GM21390 (cell line): ENCODE data around the gene IQCF5.
"Not testable (repeated sequence)": the region's sequence is repeated elsewhere in the genome, so short reads cannot be mapped to it uniquely, and the experiment has no call there.

Source experiments
- ATAC-seq: cut with Tn5 transposase; IDR thresholded peaks from one replicate; pipeline ENCODE4 v1.9.1; 2021; ENCODE audit not compliant: unreplicated experiment

The IQCF5 gene

DNA sequence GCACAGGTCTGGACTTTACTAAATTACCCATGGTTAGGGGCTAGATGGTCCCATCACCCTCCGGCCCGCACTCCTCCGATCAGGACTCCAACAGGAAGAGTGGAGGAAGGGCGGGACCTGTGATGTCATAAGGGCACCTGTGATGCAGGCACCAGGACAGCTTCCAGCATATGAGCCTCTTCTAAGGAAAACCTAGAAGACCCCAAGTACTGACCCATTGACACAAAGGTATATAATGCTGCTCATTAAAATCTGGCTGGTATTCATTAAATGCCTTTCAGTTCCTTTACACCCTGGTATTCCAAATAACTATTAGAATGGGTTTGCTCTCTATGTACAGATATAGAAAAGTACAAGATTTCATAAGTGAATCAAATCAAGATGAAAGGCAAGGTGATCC, at the start of gene IQCF5:
IQCF5 (minus strand) TSS at position 101 of the 400 bp plus-strand sequence; CDS start at position 31, 70 bp downstream.
- no peak for ATAC-seq

DNA sequence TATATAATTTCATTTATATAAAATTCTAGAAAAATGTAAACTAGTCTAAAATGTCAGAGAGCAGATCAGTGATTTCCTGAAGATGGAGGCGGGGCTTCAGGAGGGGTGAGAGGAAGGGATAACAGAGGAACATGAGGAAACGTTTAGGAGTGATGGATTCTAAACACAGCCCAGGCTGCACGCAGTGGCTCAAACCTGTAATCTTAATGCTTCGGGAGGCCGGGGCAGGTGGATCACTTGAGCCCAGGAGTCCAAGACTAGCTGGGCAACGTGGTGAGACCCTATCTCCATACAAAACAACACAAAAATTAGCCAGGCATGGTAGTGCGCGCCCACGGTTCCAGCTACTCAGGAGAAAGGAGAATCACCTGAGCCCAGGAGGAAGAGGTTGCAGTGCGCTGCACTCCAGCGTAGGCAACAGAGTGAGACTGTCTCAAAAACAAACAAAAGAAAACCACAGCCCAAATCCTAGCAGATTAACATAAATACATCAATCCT, 45.7 kb upstream of the IQCF5 start:
- no peak for ATAC-seq

DNA sequence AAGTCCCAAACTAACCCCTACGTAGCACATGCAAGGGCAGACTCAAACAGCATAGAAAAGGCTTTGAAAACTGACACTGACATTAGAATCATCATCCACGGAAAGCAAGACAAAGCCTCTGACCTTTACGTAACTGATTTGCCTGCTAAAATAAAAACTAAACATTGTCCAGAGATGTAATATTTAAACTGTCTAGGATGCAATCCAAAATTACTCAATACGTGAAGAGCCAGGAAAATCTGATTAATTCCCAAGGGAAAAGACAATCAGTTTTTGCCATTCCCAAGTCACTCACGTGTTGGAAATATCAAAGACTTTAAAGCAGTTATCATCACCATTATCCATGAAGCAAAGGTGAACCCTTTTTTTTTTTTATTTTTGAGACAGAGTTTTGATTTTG, 41.0 kb upstream of the IQCF5 start:
- no peak for ATAC-seq

DNA sequence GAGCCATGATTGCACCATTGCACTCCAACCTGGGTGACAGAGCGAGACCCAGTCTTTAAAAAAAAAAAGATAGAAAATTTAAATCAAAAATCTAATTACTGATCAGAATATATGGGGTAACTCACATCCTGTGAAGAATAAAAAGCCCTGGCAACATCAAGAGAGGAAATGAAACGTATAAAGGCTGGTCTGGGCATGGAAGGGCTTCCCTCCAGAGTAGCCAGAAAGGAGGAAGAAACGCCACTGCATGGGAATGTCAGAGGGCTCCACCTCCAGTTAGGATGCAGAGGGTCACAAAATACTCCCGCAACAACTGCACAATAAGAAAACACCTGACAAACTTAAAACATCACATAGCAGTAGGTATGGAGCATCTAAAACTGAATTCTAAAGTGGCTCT, 32.6 kb upstream of the IQCF5 start:
- ATAC-seq = no peak

DNA sequence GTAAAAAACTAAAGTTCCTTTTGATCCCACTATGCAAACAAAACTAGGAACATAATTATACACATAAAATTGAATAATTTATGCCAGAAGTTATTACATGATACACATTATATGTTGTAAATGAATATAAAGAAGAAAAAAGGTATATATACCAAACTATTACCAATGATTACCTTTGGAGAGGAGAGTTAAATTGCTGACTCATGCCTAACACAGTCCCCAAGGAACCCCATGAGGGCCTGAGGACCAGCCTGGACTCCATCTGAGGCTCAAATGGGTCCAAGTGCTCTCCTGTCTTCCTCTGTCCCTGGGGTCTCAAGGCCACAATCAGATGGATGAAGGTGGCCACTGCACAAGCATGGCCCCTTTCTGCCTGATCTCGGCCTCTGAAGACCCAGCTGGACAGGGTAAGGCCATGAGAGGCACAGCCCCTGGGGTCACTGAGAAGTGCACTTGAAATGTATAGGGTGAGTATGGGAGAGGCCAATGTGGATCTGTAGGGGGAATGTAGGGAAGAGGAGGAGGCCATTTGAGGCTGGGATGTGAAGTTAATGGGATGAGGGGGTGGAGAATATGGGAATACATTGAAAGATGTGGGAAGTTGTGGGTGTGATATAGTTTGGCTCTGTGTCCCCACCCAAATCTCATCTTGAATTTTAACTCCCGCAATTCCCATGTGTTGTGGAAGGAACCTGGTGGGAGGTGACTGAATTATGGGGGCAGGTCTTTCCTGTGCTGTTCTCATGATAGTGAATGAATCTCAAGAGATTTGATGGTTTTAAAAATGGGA, 28.8 kb upstream of the IQCF5 start:
- ATAC-seq = no peak

DNA sequence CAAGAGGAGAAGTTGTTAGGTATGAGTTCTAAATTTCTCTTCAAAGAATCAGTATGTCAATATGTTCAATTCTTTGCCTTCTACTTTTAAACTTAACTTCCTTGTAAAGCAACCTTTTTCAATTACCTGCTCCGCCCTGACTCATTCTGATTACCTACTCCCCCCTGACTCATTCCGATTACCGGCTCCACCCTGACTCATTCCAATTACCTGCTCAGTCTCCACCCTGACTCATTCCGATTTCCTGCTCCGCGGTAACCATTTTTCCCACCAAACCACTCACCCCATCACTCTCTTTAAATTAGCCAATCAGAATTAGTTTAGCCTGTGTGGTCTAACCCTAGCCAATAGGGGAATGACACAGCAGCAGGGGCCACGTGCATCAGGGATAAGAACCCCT, 27.0 kb upstream of the IQCF5 start:
- ATAC-seq = not testable (repeated sequence)

DNA sequence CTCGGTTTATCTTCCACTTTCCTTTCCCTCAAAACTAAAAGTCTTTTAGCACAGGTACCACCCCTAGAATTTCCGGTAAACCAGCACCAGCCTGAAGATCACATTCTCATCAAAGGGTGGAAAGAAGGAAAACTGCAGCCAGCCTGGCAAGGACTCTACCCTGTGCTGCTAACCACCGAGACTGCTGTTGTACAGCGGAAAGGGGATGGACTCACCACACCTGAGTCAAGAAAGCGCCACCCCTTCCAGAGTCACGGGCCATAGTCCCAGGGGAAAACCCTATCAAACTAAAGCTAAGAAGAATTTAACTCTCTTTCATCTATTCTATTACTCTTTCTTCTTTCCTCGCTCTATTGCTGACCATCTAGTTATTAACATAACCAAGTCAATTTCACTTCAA, 24.6 kb upstream of the IQCF5 start:
- not testable (repeated sequence) for ATAC-seq

DNA sequence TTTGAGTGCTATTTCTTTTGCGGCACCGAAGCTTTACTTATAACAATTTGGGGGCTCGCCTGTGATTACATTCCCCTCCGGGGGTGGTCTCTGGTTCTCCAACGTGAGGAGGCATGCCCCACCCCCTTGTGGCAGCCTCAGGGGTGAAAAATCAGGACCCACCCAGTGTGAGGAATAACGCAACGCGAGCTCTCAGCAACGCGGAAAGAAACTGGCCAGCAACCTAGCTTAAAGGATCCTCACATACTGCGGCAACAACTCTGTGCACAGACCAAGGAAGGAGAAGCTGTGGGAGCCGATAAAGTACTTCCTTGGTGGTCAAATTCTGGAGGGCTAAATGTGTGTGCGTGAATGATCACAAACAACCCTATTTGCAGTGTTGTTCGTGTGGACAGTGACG, 22.0 kb upstream of the IQCF5 start:
- no peak for ATAC-seq

DNA sequence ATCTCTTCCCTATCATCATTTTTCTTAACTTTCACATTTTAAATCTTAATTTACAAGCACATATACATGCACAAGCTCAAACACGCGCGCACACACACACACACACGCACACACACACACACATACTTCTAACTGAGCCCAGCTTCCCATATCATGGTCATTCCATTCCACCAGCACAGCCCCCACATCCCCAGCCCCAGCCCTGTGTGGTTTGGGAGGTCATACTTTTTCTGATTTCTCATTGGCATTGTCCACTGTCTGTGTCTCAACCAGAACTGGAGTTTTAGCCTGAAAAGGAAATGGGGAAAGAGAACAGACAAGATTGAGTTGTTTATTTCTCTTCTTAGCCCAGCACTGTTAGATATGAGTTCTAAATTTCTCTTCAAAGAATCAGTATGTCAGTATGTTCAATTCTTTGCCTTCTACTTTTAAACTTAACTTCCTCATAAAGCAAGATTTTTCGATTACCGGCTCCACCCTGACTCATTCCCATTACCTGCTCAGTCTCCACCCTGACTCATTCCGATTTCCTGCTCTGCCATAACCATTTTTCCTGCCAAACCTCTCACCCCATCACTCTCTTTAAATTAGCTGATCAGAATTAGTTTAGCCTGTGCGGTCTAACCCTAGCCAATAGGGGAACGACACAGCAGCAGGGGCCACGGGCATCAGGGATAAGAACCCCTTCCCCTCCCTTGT, 21.4 kb upstream of the IQCF5 start:
- no peak for ATAC-seq

DNA sequence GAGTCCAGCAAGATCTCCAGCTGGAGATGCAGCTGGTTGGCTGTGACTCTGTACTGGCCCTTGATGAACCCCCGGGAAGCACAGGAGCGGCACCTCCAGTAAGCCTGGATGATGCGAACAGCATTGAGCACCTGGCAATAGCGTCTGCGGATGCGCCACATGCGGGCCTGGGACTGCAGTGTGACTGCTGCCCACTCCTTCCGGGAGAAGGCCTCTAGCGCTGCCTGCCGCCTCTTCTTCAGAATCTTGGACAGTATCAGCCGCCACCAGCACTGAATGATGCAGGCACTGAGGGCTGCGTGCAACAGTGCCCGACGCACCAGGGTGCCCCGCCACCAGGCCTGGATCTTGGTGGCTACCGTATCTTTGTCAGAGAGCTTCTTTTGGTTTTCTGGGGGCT, 19.5 kb upstream of the IQCF5 start:
- no peak for ATAC-seq

DNA sequence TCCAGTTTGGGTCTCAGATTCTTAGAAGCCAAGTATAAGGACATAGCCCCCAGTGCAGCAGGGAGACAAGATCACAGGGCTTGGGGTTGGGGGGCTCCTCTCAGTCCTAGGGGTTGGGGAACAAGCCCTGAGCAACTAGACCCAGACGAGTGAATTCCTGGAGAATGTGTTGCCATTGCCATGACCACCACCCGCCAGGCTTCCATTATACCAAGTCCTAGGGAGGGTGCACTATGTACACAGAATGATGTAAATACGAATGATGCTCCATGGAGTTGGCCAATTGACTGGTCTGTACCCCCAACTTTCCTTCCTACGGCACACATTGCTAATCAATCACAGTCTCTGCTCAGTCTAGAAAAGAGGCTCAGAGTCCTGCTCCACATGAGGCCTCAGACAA, 19.0 kb upstream of the IQCF5 start:
- ATAC-seq = no peak

DNA sequence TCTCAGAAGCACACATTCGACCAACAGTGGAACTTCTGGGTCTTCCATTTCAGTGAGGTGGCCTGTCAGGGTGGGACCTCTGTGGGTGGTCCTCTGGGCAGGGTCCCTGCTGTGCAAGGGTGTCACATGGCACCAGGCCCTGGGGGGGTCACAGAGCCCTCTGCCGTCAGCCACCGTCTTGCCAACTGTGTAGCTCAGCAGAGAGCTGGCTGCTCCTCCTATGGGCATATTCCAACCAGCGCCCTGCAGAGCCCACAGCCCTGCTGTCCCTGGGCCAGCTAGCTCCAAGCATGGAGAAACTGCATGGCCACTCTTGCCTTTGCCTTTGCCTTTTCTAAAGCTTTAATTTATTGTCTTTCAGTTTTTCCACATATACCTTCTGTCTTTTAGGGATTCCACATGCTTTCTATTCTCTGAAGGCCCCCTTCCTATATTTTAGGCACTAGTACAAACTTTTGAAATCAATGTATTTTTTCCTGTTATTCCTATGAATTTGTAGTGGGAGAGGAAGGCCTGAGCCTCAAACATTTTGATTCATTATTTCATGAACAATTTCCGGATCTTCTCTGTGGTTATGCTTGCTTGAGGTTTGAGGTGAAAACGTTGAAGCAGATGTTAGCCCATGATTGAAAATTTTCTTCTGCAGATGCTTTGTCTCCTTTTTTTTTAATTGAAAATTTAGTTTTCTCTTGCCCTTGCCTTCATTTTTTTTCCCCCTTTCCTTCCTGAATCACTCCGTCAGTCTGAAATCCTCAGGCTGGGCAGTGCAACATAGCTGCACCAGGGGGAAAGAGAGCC, 16.0 kb upstream of the IQCF5 start:
- ATAC-seq = no peak

DNA sequence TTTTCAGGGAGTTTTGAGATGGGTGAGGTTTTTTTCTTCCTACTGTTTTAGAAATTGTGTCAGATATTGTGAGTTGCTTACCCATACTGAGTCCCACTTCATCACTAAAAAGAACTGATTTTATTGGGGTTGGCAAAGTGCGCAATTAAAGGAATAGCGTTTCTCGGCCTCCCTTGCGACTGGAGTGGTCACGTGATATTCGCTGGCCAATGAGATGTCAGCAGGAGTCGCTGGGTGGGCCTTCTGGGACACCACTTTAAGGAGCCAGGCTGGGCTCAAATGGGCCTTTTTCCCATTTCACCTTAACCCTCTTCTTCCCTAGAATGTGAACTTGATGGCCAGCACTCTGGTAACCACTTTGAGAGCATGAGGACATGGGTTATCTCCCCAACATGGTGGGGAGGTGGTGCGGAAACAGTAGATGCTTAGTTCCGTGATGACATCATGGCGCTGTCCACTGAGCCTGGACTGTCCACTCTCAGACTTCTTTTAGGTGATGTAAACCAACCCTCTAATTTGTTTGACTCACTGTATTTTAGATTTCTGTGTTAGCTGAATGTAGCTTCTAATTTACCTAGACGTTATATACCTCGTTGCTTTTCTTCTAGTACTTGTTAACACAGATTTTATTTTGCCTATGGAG, 13.2 kb upstream of the IQCF5 start:
- no peak for ATAC-seq

DNA sequence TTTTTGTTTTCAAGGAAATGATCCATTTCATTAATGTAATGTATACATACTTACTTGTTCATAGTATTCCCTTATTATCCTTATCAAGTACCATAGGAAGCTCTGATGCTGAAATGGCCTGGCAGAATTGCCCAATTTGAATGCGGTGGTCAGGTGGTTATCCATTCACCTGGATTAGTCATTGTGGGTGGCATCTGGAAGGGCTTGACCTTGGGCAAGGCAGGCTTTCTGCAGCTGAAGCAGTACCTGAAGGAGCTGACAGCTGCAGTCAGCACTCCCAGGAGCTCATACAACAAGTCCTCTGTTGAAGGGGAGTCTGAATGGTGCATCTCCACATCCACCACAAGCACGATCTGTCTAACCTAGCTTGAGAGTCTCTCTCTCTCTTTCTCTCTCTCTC, 12.2 kb upstream of the IQCF5 start:
- no peak for ATAC-seq

DNA sequence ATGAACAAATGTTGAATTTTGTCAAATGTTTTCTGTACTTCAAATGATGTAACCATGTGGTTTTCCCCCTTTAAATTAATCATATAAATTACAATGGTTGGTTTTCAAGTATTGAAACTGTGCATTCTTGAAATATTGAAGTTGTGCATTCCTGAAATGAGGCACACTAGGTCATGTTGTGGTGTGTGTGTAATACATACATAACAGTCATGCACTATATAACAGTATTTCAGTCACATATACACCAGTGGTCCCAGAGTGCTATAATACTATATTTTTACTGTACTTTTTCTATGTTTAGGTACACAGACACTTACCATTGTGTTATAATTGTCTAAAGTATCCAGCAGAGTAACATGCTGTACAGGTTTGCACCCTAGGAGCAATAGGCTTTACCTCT, 11.0 kb upstream of the IQCF5 start:
- ATAC-seq = no peak

DNA sequence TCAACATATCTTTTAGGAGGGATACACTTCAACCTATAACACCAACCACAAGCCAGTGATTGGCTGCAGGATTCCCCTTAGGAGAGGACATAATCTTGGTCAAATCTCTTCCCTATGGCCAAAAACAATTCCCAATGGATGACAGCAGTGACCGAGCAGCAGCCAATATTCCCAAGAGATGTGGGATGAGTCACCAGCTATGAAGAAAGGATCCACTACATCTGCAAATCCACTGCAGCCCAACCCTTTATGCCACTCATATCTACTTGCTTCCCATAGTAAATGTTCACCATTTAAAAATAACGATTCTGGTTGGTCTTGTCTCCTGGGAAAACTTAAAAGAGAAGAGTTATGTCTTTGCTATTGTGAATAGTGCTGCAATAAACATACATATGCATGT, 4.5 kb upstream of the IQCF5 start:
- no peak for ATAC-seq

DNA sequence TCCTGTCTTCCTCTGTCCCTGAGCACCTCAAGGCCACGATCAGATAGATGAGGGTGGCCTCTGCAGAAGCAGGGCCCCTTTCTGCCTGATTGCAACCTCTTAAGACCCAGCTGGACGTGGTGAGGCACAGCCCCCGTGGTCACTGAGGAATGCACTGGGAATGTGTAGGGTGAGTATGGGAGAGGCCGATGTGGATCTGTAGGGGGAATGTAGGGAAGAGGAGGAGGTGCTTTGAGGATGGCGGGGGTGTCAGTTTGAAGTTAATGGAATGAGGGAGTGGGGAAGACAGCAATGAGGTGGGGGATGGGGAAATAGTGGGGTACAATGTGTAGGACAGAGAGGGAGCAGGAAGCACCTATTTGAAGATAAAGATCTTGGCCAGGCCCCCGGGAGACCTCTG, 785 bp upstream of the IQCF5 start:
- ATAC-seq = no peak

DNA sequence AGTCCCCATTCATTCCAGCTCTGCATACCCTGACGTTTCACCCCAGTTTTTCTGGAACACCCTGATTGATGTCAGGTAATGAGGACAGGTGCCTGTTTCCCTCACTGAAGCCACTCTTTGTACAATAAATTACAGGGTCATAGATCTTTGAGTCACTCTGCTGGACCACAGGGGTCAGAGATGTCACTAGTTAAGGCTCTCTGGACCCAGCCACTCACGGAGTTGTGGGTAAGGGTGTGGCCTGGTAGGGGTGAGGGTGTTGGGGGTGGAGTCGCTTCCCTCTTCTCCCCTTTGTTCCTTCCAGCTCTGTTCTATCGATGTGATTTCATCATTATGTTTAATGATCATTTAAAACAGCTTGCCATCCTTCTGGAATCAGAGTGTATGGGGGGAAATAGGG, 512 bp downstream of the IQCF5 start:
- no peak for ATAC-seq

DNA sequence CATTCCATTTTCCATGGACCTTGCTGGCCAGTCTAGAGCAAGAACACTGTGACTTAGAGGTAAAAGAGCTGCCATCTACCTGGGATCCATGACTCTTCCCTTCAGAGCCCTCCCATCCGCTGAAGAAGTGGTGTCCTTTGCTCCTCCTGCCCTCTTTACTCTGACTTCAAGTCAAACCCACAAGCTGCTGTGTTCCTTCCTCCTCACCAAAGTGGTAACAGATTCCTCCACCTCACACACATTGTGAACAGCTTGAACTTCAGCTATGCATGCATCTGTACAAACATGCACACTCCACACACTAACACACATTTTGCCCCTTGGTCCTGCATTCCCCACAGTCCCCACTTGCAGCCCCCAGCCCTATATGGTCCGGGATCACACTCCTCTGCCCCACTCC, 990 bp downstream of the IQCF5 start:
- no peak for ATAC-seq

DNA sequence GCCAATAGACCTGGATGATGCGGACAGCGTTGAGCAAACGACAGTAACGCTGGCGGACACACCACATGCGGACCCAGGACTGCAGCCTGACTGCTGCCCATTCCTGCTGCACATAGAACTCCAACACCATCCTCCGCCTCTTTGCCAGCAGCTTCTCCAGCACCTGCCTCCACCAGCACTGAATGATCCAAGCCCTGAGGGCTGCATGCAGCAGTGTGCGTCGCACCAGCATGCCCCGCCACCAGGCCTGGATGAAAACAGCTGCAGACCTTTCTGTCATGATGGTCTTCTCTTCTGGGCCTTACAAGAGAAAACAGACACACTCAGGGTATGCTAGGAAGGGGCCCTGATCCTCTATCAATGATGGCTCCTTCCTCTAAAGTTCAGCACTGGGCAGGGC, 1.5 kb downstream of the IQCF5 start:
- ATAC-seq = no peak

DNA sequence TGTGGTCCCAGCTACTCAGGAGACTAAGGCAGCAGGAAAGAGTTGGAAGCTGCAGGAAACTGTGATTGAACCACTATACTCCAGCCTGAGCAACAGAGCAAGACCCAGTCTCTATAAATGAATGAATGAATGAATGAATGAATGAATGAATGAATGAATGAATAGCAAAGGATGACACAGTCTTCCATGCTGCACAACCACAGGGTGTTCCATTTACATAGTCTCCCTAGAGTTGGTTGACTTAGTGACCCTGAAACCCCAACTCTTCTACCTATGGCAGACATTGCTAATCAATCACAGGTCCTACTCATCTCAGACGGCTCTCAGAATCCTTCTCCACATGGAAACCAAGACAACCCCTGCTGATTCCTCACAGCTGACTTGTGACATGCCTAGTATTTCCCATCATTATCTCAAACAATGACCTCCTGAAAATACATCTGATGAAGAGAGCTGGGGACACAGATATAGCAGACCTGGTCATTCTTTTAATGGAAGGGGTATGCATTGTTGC, 2.1 kb downstream of the IQCF5 start:
- no peak for ATAC-seq
